ENCODE data around the gene SLC25A10. TPM values are rescaled to one million over a fixed set of nuclear protein-coding genes. Genes with fewer than 3 reads are reported as not detected.

The SLC25A10 gene, protein sequence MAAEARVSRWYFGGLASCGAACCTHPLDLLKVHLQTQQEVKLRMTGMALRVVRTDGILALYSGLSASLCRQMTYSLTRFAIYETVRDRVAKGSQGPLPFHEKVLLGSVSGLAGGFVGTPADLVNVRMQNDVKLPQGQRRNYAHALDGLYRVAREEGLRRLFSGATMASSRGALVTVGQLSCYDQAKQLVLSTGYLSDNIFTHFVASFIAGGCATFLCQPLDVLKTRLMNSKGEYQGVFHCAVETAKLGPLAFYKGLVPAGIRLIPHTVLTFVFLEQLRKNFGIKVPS
- 42.2 TPM for polyA plus RNA-seq
- long read RNA-seq, donor 1, transcript SLC25A10-202 (11 exons, 1,885 nt) = major isoform, 5 of 6 reads
- long read RNA-seq, donor 1, partial matches to known transcripts = 0 of 6 reads
- long read RNA-seq, donor 1, other reads (novel, unspliced or antisense) = 0 of 6 reads
- long read RNA-seq, donor 2, transcript SLC25A10-202 (11 exons, 1,885 nt) = major isoform, 8 of 17 reads
- long read RNA-seq, donor 2, partial matches to known transcripts = 9 of 17 reads
- long read RNA-seq, donor 2, other reads (novel, unspliced or antisense) = 0 of 17 reads
- long read RNA-seq, donor 3 = 0 reads
- long read RNA-seq, donor 4, partial matches to known transcripts = 0 of 2 reads
- long read RNA-seq, donor 4, other reads (novel, unspliced or antisense) = 0 of 2 reads
- long read RNA-seq, donor 5, partial matches to known transcripts = 0 of 5 reads
- long read RNA-seq, donor 5, other reads (novel, unspliced or antisense) = 0 of 5 reads
- long read RNA-seq, donor 6, transcript SLC25A10-202 (11 exons, 1,885 nt) = major isoform, 13 of 14 reads
- long read RNA-seq, donor 6, partial matches to known transcripts = 0 of 14 reads
- long read RNA-seq, donor 6, other reads (novel, unspliced or antisense) = 0 of 14 reads
- long read RNA-seq, donor 7, partial matches to known transcripts = 0 of 3 reads
- long read RNA-seq, donor 7, other reads (novel, unspliced or antisense) = 0 of 3 reads
- long read RNA-seq, donor 8, transcript SLC25A10-202 (11 exons, 1,885 nt) = major isoform, 8 of 8 reads
- long read RNA-seq, donor 8, partial matches to known transcripts = 0 of 8 reads
- long read RNA-seq, donor 8, other reads (novel, unspliced or antisense) = 0 of 8 reads
- long read RNA-seq, donor 9, transcript SLC25A10-202 (11 exons, 1,885 nt) = major isoform, 6 of 7 reads
- long read RNA-seq, donor 9, partial matches to known transcripts = 0 of 7 reads
- long read RNA-seq, donor 9, other reads (novel, unspliced or antisense) = 0 of 7 reads
- long read RNA-seq, donor 10, transcript SLC25A10-202 (11 exons, 1,885 nt) = major isoform, 7 of 8 reads
- long read RNA-seq, donor 10, partial matches to known transcripts = 0 of 8 reads
- long read RNA-seq, donor 10, other reads (novel, unspliced or antisense) = 0 of 8 reads
- long read RNA-seq, donor 11, partial matches to known transcripts = 0 of 5 reads
- long read RNA-seq, donor 11, other reads (novel, unspliced or antisense) = 0 of 5 reads

DNA sequence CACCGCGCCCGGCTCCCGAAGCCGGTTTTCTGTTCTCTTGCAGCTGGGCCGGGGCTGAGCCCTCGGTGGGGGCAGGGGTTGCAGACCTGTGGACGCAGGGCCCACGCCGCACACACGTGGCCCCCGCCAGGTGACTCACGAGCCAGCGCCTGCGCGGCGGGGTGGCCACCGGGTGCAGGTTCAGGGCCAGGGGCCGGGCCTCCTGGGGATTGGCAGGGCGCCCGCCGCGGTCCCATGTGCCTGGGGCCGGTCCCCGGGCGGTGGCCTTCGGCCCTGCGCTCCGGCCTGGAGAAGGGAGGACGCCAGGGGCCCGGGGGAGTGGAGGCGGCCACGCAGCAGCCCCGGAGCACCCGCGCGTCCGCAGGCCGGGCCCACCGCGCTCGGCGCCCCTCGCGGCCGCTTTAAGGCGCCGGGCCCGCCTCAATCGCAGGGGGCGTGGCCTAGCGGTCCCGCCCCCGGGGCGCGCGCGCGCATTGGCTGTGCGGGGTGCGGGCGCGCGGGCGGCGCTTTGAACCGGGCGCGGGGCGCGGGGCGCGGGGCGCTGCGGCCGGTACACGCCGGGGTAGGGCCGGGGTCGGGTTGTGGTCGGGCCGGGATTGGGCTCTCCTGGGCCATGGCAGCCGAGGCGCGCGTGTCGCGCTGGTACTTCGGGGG, at the start of gene SLC25A10:
Gene SLC25A10 (plus strand): TSS at position 471 of the 654 bp plus-strand sequence. CDS start 143 bp downstream, at position 614.
- Histone ChIP-seq H3K27ac (ENCODE audit: low read length) (peak within 1 kb of the TSS; percentile 75), H3K9me3 (ENCODE audit: control insufficient read depth, low read depth, low read length) (no peaks in the 10 kb centered on the region), H3K4me1 (ENCODE audit: control insufficient read depth, insufficient read depth, low read length) (peaks cover 38% of the 10 kb centered on the region), H3K36me3 (ENCODE audit: control insufficient read depth, insufficient read depth, low read length) (peaks cover 28% of the 10 kb centered on the region), H3K4me3 (ENCODE audit: low read length) (peak within 1 kb of the TSS; percentile 58), H3K27me3 (ENCODE audit: control insufficient read depth, insufficient read depth, low read length) (peaks cover 5% of the 10 kb centered on the region)
- DNase-seq = peak; percentile 90 to 96
- WGBS (ENCODE audit: insufficient coverage, low lambda C conversion rate) = no CpG with 5 or more reads among the region's 89 CpGs

DNA sequence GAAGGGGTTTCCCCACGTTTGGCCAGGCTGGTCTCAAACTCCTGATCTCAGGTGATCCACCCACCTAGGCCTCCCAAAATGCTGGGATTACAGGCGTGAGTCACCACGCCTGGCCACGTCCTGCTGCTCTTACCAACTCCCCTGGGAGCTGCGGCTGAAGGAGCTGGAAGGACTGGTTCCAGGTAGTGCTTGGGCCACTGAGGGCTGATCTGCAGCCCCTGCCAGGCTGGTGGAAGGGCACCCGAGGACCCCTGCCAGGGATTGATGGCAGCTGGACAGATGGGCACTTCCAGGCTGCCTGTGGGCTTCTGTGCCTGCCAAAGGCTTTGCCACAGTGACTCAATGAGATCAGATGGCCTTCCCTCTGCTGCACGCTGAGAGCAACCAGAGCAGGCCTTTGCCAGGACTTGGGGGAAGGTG, 48.0 kb upstream of the SLC25A10 start:
- no peak overlapping the region for H3K27ac ChIP-seq (ENCODE audit: low read length)
- H3K4me1 ChIP-seq (ENCODE audit: control insufficient read depth, insufficient read depth, low read length) = peaks cover 10% of the 10 kb centered on the region
- no peaks in the 10 kb centered on the region for H3K27me3 ChIP-seq (ENCODE audit: control insufficient read depth, insufficient read depth, low read length)
- WGBS (ENCODE audit: insufficient coverage, low lambda C conversion rate) = no CpG with 5 or more reads among the region's 7 CpGs
- H3K4me3 ChIP-seq (ENCODE audit: low read length) = no peak overlapping the region
- H3K9me3 ChIP-seq (ENCODE audit: control insufficient read depth, low read depth, low read length) = peaks cover 3% of the 10 kb centered on the region
- no peak for DNase-seq
- H3K36me3 ChIP-seq (ENCODE audit: control insufficient read depth, insufficient read depth, low read length) = peaks cover 9% of the 10 kb centered on the region

DNA sequence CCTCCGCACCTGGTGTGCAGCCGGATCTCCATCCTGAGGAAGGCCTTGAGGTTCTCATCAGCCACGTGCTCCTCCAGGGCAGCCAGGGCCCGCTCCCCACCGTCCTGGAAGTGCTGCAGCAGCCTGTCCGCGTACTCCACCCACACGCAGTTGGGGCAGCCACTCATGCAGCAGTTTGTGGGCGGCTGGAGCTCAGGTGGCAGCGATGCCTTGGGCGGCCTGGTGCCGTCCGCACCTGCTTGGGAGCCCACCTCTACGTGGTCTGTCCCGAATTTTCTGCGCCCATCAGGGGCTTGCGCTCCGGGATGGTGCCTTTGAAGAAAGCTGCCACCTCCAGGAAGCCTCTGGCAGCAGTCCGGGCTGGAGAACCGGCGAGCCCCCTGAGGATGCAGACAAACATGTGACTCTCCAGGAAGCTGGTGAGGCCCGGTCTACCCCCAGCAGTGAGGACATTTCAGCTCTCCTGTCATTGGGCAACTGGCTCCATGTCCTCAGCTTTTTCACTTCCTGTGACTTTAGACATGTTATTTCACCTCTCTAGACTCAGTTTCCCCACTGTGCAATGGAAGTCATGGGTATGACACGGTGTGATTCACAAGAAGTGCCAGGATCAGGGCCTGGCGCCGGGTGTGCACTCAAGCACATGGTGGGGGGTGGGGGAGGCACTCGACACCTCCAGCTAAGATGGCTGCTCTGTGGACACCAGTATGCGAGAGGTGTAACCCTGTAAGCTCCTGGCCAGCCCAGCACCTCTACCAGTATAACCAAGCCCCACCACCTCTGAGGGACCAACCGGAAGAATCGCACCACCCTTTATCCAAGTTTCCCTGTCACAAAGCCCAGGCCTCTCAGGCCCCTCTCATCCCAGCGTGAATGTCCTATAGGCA, 46.6 kb upstream of the SLC25A10 start:
- Histone ChIP-seq H3K27ac (ENCODE audit: low read length) (peak overlapping the region; percentile 56), H3K4me1 (ENCODE audit: control insufficient read depth, insufficient read depth, low read length) (peaks cover 10% of the 10 kb centered on the region), H3K4me3 (ENCODE audit: low read length) (peak overlapping the region; percentile 86), H3K27me3 (ENCODE audit: control insufficient read depth, insufficient read depth, low read length) (no peaks in the 10 kb centered on the region), H3K36me3 (ENCODE audit: control insufficient read depth, insufficient read depth, low read length) (peaks cover 17% of the 10 kb centered on the region), H3K9me3 (ENCODE audit: control insufficient read depth, low read depth, low read length) (peaks cover 3% of the 10 kb centered on the region)
- no CpG with 5 or more reads among the region's 30 CpGs for WGBS (ENCODE audit: insufficient coverage, low lambda C conversion rate)
- peak in 1 of 2 donors; percentile 28 for DNase-seq

DNA sequence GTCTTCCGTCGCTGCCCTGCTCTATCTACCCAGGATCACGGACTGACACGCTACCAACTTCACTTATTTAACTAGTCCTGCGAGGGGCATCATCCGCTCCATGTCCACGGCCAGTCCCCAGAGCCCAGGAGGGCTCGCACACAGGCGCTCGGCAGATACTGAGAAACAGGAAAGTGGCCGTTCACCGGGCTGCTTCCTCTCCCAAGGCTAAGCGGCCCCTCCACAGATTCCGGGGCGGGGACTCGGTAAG, 46.1 kb upstream of the SLC25A10 start:
- no peaks in the 10 kb centered on the region for H3K27me3 ChIP-seq (ENCODE audit: control insufficient read depth, insufficient read depth, low read length)
- peak overlapping the region; percentile 56 for H3K27ac ChIP-seq (ENCODE audit: low read length)
- H3K4me1 ChIP-seq (ENCODE audit: control insufficient read depth, insufficient read depth, low read length) = peaks cover 10% of the 10 kb centered on the region
- peaks cover 3% of the 10 kb centered on the region for H3K9me3 ChIP-seq (ENCODE audit: control insufficient read depth, low read depth, low read length)
- H3K4me3 ChIP-seq (ENCODE audit: low read length) = peak overlapping the region; percentile 86
- no peak for DNase-seq
- peaks cover 20% of the 10 kb centered on the region for H3K36me3 ChIP-seq (ENCODE audit: control insufficient read depth, insufficient read depth, low read length)
- WGBS (ENCODE audit: insufficient coverage, low lambda C conversion rate) = no CpG with 5 or more reads among the region's 16 CpGs

DNA sequence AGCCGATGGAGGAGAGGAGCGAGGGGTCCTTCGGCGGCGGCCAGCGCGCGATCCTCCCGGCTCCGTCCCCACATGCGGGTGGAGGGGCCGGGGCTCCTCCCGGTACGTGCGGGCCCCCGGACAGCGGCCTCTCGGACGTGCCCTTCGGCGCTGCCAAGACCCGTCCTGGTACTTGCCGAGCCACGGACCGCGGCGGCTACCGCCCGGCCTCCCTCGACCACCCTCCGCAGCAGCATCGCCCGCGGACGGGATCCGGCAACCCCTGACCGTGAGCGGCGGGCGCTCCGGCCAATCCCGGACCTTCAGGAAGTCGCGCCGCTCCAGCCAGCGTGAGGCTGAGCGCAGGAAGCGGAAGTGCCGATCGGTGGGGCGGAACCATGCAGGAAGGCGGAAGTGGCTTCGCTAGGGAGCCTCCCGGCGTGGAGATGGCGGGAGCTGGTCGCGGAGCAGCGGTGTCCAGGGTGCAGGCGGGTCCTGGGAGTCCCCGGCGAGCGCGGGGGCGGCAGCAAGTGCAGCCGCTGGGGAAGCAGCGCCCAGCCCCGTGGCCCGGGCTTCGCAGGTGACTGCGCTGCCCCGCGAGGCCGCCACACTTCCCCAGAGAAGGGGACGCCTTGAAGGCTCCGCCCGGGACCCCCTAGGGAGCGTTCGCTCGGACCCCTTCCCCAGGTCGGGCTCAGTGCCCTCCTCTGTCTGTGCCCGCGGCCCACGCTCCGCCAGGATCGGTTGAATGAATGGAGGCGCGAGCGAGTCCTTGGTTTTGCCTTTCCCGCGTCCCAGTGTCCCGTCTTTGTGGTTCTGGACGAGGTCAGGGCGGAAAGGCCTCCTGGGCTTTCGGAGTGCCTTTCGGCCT, 45.5 kb upstream of the SLC25A10 start, which contains the start of the genes CCDC137 and OXLD1:
Gene CCDC137 (plus strand): TSS at position 396 of the 850 bp plus-strand sequence. CDS start 30 bp downstream, at position 426.
Gene OXLD1 (minus strand): TSS at position 264 of the 850 bp plus-strand sequence. CDS start 28 bp downstream, at position 236.
- peaks cover 10% of the 10 kb centered on the region for H3K4me1 ChIP-seq (ENCODE audit: control insufficient read depth, insufficient read depth, low read length)
- H3K9me3 ChIP-seq (ENCODE audit: control insufficient read depth, low read depth, low read length) = peaks cover 3% of the 10 kb centered on the region
- H3K27me3 ChIP-seq (ENCODE audit: control insufficient read depth, insufficient read depth, low read length) = no peaks in the 10 kb centered on the region
- peak within 1 kb of the TSS; percentile 56 for H3K27ac ChIP-seq (ENCODE audit: low read length)
- WGBS (ENCODE audit: insufficient coverage, low lambda C conversion rate) = no CpG with 5 or more reads among the region's 96 CpGs
- DNase-seq = peak; percentile 92 to 94
- H3K4me3 ChIP-seq (ENCODE audit: low read length) = peak within 1 kb of the TSS; percentile 86
- H3K36me3 ChIP-seq (ENCODE audit: control insufficient read depth, insufficient read depth, low read length) = peaks cover 26% of the 10 kb centered on the region

DNA sequence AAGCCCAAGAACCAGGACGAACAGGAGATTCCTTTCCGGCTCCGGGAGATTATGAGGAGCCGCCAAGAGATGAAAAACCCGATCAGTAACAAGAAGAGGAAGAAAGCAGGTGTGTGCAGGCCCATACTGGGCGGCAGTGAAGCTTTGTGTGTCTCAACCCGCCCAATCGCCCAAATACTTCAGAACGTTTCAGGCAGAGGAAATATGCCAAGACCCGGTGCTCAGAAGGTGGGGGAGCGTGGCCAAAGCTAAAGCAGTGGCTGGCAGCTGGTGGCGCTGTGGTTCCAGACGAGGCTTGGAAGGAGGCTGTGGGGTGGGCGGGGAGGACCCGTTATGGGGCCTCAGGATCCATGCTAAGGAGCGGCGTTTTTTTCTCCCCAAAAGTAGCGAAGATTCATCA, 44.3 kb upstream of the SLC25A10 start:
- H3K9me3 ChIP-seq (ENCODE audit: control insufficient read depth, low read depth, low read length) = peaks cover 3% of the 10 kb centered on the region
- DNase-seq = no peak
- H3K36me3 ChIP-seq (ENCODE audit: control insufficient read depth, insufficient read depth, low read length) = peaks cover 38% of the 10 kb centered on the region
- no peak overlapping the region for H3K27ac ChIP-seq (ENCODE audit: low read length)
- H3K4me1 ChIP-seq (ENCODE audit: control insufficient read depth, insufficient read depth, low read length) = peaks cover 10% of the 10 kb centered on the region
- no peaks in the 10 kb centered on the region for H3K27me3 ChIP-seq (ENCODE audit: control insufficient read depth, insufficient read depth, low read length)
- 100% methylated on average over 3 of the region's 18 CpGs for WGBS (ENCODE audit: insufficient coverage, low lambda C conversion rate)
- peak overlapping the region; percentile 86 for H3K4me3 ChIP-seq (ENCODE audit: low read length)

DNA sequence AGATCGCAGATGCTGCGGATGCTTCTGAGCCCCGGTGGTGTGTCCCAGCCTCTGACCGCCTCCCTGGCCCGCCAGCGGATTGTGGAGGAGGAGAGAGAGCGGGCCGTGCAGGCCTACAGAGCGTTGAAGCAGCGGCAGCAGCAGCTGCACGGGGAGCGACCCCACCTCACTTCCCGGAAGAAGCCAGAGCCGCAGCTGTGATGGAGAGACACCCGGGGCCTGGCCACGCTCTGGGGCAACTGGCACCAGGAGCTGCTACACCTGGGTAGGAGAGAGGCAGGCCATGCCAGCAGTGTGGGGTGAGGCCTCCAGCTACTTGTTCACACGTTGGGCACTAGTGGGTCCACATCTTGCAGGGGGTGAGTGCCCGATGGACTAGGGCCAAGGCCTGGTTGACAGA, 39.6 kb upstream of the SLC25A10 start:
- Histone ChIP-seq H3K4me1 (ENCODE audit: control insufficient read depth, insufficient read depth, low read length) (no peaks in the 10 kb centered on the region), H3K27ac (ENCODE audit: low read length) (no peak overlapping the region), H3K9me3 (ENCODE audit: control insufficient read depth, low read depth, low read length) (no peaks in the 10 kb centered on the region), H3K4me3 (ENCODE audit: low read length) (no peak overlapping the region), H3K27me3 (ENCODE audit: control insufficient read depth, insufficient read depth, low read length) (no peaks in the 10 kb centered on the region), H3K36me3 (ENCODE audit: control insufficient read depth, insufficient read depth, low read length) (peaks cover 53% of the 10 kb centered on the region)
- WGBS (ENCODE audit: insufficient coverage, low lambda C conversion rate) = no CpG with 5 or more reads among the region's 18 CpGs
- no peak for DNase-seq

DNA sequence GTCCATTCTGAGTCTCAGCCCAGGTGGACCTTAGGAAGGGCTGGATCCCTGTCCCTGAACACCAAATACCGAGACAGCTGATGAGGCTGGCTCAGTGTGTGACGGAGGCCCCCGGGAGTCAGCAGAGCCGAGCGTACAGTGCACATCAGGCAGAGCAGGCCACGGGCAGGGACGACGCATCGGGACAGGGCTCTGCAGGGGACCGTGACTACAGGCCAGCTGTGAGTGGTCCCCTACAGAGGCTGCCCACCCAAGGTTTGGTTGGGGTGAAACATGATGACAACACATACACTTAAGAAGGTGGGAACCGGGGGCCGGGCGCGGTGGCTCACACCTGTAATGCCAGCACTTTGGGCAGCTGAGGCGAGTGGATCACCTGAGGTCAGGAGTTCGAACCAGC, 39.1 kb upstream of the SLC25A10 start:
- peaks cover 53% of the 10 kb centered on the region for H3K36me3 ChIP-seq (ENCODE audit: control insufficient read depth, insufficient read depth, low read length)
- H3K27me3 ChIP-seq (ENCODE audit: control insufficient read depth, insufficient read depth, low read length) = no peaks in the 10 kb centered on the region
- H3K4me3 ChIP-seq (ENCODE audit: low read length) = no peak overlapping the region
- no peaks in the 10 kb centered on the region for H3K4me1 ChIP-seq (ENCODE audit: control insufficient read depth, insufficient read depth, low read length)
- no peaks in the 10 kb centered on the region for H3K9me3 ChIP-seq (ENCODE audit: control insufficient read depth, low read depth, low read length)
- WGBS (ENCODE audit: insufficient coverage, low lambda C conversion rate) = no CpG with 5 or more reads among the region's 16 CpGs
- H3K27ac ChIP-seq (ENCODE audit: low read length) = no peak overlapping the region
- no peak for DNase-seq

Data from large intestine (tissue), 12 donors.